CD14-positive monocyte (primary cell): ENCODE measurements around the gene SP100. TPM values are rescaled to one million over a fixed set of nuclear protein-coding genes. Genes with fewer than 3 reads are reported as not detected.
"Not testable (repeated sequence)": the region's sequence is repeated elsewhere in the genome, so short reads cannot be mapped to it uniquely, and the experiment has no call there.

ENCODE experiments used
- DNase-seq, 3 donors: peaks; one replicate each; pipeline ENCODE4 v3.0.0-alpha.2; 2011 to 2022
- H2AFZ ChIP-seq: 2 replicates; pipeline ENCODE4 v1.6.0; 2012; ENCODE audit warnings: mild to moderate bottlenecking, low read depth, low read length, inconsistent platforms; ENCODE audit not compliant: insufficient read depth, poor library complexity, severe bottlenecking
- H3K27ac ChIP-seq, 2 donors: 1 replicate in 1 of 2; 2 replicates in 1 of 2; pipeline ENCODE4 v1.5.1; 2012 to 2013; ENCODE audit warnings: low read length in 2 of 2, control low read depth in 1 of 2, inconsistent platforms in 1 of 2, low read depth in 1 of 2, mild to moderate bottlenecking in 1 of 2
- H3K27me3 ChIP-seq, 2 donors: one replicate each; pipeline versions ENCODE4 v1.6.0 to v1.6.1; 2011 to 2013; ENCODE audit warnings: low read length in 2 of 2; ENCODE audit not compliant: control insufficient read depth in 2 of 2, insufficient read depth in 2 of 2
- H3K36me3 ChIP-seq, 2 donors: replicated peaks in 1 of 2; 1 replicate in 1 of 2; 2 replicates in 1 of 2; pipeline versions ENCODE4 v1.5.1 to v1.6.1; 2012 to 2013; ENCODE audit warnings: low read length in 2 of 2, control low read depth in 1 of 2, inconsistent platforms in 1 of 2, mild to moderate bottlenecking in 1 of 2; ENCODE audit not compliant: insufficient read depth in 2 of 2, control insufficient read depth in 1 of 2
- H3K4me1 ChIP-seq, 2 donors: 1 replicate in 1 of 2; 2 replicates in 1 of 2; pipeline versions ENCODE4 v1.5.1 to v1.6.1; 2012 to 2013; ENCODE audit warnings: low read length in 2 of 2, control low read depth in 1 of 2, inconsistent platforms in 1 of 2, mild to moderate bottlenecking in 1 of 2, moderate library complexity in 1 of 2; ENCODE audit not compliant: insufficient read depth in 2 of 2, control insufficient read depth in 1 of 2
- H3K4me2 ChIP-seq: replicated peaks from 2 replicates; pipeline ENCODE3; 2012; ENCODE audit warnings: low read length, moderate library complexity, mild to moderate bottlenecking; ENCODE audit not compliant: poor library complexity, severe bottlenecking; ENCODE audit errors: extremely low read depth
- H3K4me3 ChIP-seq, 3 experiments: fragments of 200-600 bp in 1 of 3; sonication (generic) in 1 of 3; replicated peaks in 1 of 3; 1 replicate in 2 of 3; 2 replicates in 1 of 3; pipeline ENCODE4 v1.5.1; 2011 to 2013; ENCODE audit warnings: low read length in 3 of 3, mild to moderate bottlenecking in 3 of 3, control low read depth in 2 of 3, low read depth in 2 of 3, inconsistent platforms in 1 of 3, moderate library complexity in 1 of 3
- H3K79me2 ChIP-seq: 2 replicates; pipeline ENCODE4 v1.6.0; 2012; ENCODE audit warnings: mild to moderate bottlenecking, control low read depth, inconsistent platforms, low read length, moderate library complexity; ENCODE audit not compliant: insufficient read depth
- H3K9ac ChIP-seq: 2 replicates; pipeline ENCODE4 v1.6.0; 2017; ENCODE audit warnings: low read length, mild to moderate bottlenecking; ENCODE audit not compliant: insufficient read depth, poor library complexity, severe bottlenecking
- H3K9me3 ChIP-seq, 2 donors: replicated peaks in 1 of 2; 1 replicate in 1 of 2; 2 replicates in 1 of 2; pipeline versions ENCODE4 v1.5.1 to v1.6.1; 2012 to 2013; ENCODE audit warnings: low read length in 2 of 2, control low read depth in 1 of 2; ENCODE audit not compliant: control insufficient read depth in 1 of 2, insufficient read depth in 1 of 2
- H4K20me1 ChIP-seq: 2 replicates; pipeline ENCODE4 v1.6.0; 2012; ENCODE audit warnings: mild to moderate bottlenecking, low read length, control low read depth, moderate library complexity; ENCODE audit not compliant: insufficient read depth
- H3K27ac Mint-ChIP-seq, 7 donors: one replicate each; pipeline ENCODE4 v1.8.0; 2020; ENCODE audit warnings: mild to moderate bottlenecking in 7 of 7, mixed read lengths in 7 of 7, moderate library complexity in 6 of 7, inconsistent platforms in 2 of 7
- H3K27me3 Mint-ChIP-seq, 3 donors: one replicate each; pipeline ENCODE4 v1.8.0; 2021 to 2022; ENCODE audit warnings: low read depth in 3 of 3, mild to moderate bottlenecking in 3 of 3, mixed read lengths in 3 of 3, moderate library complexity in 3 of 3, inconsistent platforms in 1 of 3
- H3K36me3 Mint-ChIP-seq, 2 donors: one replicate each; pipeline ENCODE4 v1.8.0; 2020; ENCODE audit warnings: mixed read lengths in 2 of 2, inconsistent platforms in 1 of 2, mild to moderate bottlenecking in 1 of 2
- H3K4me1 Mint-ChIP-seq: one replicate; pipeline ENCODE4 v1.8.0; 2020; ENCODE audit warnings: mild to moderate bottlenecking, mixed read lengths
- H3K4me3 Mint-ChIP-seq, 2 donors: one replicate each; pipeline ENCODE4 v1.8.0; 2020; ENCODE audit warnings: mild to moderate bottlenecking in 2 of 2, mixed read lengths in 2 of 2, moderate library complexity in 1 of 2
- H3K9me3 Mint-ChIP-seq, 7 donors: one replicate each; pipeline ENCODE4 v1.8.0; 2020 to 2022; ENCODE audit warnings: mixed read lengths in 7 of 7, mild to moderate bottlenecking in 6 of 7, moderate library complexity in 6 of 7, inconsistent platforms in 2 of 7
- WGBS: methylation state at CpG from one replicate; pipeline ENCODE4 v1.1.5; 2013; ENCODE audit warnings: missing lambda C conversion rate; ENCODE audit not compliant: insufficient coverage; 5-methylcytosine and 5-hydroxymethylcytosine counted together
- intact Hi-C, 2 donors: fragments of 100-400 bp; cut with micrococcal nuclease; formaldehyde crosslinking; loops; one replicate each; pipeline versions ENCODE4 v1.15.0 to v1.15.1; 2023
- polyA plus RNA-seq, 3 donors: library from polyadenylated mRNA; depleted of rRNA in 1 of 3; unstranded in 2 of 3; stranded (reverse) in 1 of 3; fragments of 300-500 nt in 2 of 3; fragments of >200 nt in 1 of 3; fragmentation: Illumina TruSeq in 2 of 3; gene quantifications; 1 replicate in 2 of 3; 2 replicates in 1 of 3; pipeline ENCODE4 v1.2.3, GENCODE V29; 2012 to 2021
- TF ChIP-seq, protein P1 (sequence below): fragments of 200-600 bp; IDR thresholded peaks from one replicate; pipeline ENCODE4 v1.8.0; 2022; ENCODE audit warnings: antibody characterized with exemption, mild to moderate bottlenecking

SP100 gene
- polyA plus RNA-seq, 3 donors: 68.1 to 101 (median 97.4) TPM

DNA sequence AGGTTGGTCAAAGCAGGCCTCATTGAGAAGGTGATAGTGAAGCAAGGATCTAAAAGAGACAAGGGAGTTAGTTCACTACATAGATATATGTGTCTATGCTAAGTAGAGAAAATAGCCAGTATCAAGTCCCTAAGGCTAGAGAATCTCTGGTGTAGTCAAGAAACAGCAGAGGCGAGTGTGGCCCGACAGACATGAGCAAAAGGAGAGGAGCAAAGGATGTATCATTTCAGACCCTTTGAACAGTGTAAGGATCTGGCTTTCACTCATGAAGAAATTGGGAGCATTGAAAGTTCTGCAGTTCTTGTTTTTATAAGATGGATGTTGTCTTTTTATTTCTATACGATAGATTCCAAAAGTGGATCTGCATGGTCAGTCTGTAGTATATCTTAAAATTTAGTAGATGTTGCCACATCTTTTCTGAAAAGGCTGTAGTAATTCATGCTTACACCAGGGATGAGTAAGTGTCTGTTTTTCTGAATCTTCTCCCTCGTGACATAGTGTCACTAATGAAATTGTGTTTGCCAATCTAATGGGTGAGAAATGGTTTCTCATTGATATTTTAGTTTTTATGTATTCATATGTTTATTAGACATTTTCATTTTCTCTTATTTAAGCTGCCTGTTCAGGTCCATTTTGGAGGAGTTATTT lies 18.8 kb downstream of the SP100 start:
- peak overlapping the region; percentile 68 to 94 (median 85) for H3K27ac Mint-ChIP-seq
- H3K36me3 Mint-ChIP-seq: peaks cover 27 to 38% of the 10 kb centered on the region in 2 donors

DNA sequence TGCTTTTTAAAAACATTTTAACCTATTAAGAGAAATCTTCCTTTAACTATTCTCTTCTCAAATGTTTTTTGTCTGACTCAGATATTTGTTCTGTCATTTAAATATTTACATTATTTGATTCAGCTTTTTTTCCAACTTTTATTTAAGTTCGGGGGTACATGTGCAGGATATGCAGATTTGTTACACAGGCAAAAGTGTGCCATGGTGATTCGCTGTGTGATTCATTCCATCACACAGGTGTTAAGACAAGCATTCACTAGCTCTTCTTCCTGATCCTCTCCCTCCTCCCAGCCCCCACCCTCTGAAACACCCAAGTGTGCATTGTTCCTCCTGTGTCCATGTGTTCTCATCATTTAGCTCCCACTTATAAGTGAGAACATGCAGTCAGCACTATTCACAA lies 19.4 kb downstream of the SP100 start:
- Mint-ChIP-seq H3K27me3 (no peaks in the 10 kb centered on the region), H3K9me3 (peaks cover 3 to 9% (median 6%) of the 10 kb centered on the region in 7 donors), H3K4me1 (peaks cover 42% of the 10 kb centered on the region), H3K27ac (peak overlapping the region; percentile 25 to 94 (median 82)), H3K36me3 (peaks cover 20 to 32% of the 10 kb centered on the region in 2 donors), H3K4me3 (no peak overlapping the region)
- Histone ChIP-seq H3K9ac (no peak overlapping the region), H3K27ac (peak overlapping the region in 1 of 2 donors; percentile 79), H3K4me2 (no peak overlapping the region), H3K9me3 (peaks cover 6 to 9% of the 10 kb centered on the region in 2 donors), H4K20me1 (peaks cover 98% of the 10 kb centered on the region), H3K36me3 (peaks cover 13 to 39% of the 10 kb centered on the region in 2 donors), H2AFZ (no peak overlapping the region), H3K4me1 (peaks cover 17 to 36% of the 10 kb centered on the region in 2 donors), H3K79me2 (peaks cover 100% of the 10 kb centered on the region), H3K4me3 (no peak overlapping the region), H3K27me3 (no peaks in the 10 kb centered on the region)
- intact Hi-C loops: no loop called here
- DNase-seq: no peak
- WGBS: 100% methylated on average over 1 of the region's 2 CpGs
- TF ChIP-seq, protein P1, sequence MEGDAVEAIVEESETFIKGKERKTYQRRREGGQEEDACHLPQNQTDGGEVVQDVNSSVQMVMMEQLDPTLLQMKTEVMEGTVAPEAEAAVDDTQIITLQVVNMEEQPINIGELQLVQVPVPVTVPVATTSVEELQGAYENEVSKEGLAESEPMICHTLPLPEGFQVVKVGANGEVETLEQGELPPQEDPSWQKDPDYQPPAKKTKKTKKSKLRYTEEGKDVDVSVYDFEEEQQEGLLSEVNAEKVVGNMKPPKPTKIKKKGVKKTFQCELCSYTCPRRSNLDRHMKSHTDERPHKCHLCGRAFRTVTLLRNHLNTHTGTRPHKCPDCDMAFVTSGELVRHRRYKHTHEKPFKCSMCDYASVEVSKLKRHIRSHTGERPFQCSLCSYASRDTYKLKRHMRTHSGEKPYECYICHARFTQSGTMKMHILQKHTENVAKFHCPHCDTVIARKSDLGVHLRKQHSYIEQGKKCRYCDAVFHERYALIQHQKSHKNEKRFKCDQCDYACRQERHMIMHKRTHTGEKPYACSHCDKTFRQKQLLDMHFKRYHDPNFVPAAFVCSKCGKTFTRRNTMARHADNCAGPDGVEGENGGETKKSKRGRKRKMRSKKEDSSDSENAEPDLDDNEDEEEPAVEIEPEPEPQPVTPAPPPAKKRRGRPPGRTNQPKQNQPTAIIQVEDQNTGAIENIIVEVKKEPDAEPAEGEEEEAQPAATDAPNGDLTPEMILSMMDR: no peak

More for the DNA sequence above, 18.8 kb downstream of the SP100 start:
- Histone ChIP-seq H3K36me3 (peaks cover 16 to 45% of the 10 kb centered on the region in 2 donors), H3K79me2 (peaks cover 100% of the 10 kb centered on the region), H3K27me3 (no peaks in the 10 kb centered on the region), H3K4me1 (peaks cover 18 to 38% of the 10 kb centered on the region in 2 donors), H3K27ac (peak overlapping the region in 1 of 2 donors; percentile 79), H3K9ac (no peak overlapping the region), H3K4me2 (no peak overlapping the region), H3K4me3 (no peak overlapping the region), H4K20me1 (peaks cover 100% of the 10 kb centered on the region), H2AFZ (no peak overlapping the region), H3K9me3 (peaks cover 6 to 9% of the 10 kb centered on the region in 2 donors)
- Mint-ChIP-seq H3K4me1 (peaks cover 44% of the 10 kb centered on the region), H3K9me3 (peaks cover 3 to 9% (median 6%) of the 10 kb centered on the region in 7 donors), H3K27me3 (no peaks in the 10 kb centered on the region), H3K4me3 (no peak overlapping the region)
- 86% methylated on average over 2 of the region's 4 CpGs for WGBS
- TF ChIP-seq, protein P1: no peak
- DNase-seq: peak; percentile 57 to 76 (median 75)
- intact Hi-C loops: no loop called here

DNA sequence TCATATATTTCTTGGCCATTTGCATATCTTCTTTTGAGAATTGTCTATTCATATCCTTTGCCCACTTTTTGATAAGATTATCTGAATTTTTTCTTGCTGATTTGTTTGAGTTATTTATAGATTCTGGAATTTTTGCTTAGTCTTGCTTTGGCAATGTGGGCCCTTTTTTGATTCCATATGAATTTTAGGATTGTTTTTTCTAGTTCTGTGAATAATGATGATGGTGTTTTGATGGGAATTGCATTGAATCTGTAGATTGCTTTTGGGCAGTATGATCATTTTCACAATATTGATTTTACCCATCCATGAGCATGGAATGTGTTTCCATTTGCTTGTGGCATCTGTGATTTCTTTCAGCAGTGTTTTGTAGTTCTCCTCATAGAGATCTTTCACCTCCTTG lies 23.1 kb downstream of the SP100 start:
- H3K4me3 Mint-ChIP-seq, DNase-seq, H3K27me3 Mint-ChIP-seq, H3K9me3 ChIP-seq, H3K9ac ChIP-seq, H3K4me3 ChIP-seq, H3K27me3 ChIP-seq, H3K9me3 Mint-ChIP-seq, intact Hi-C loops, H3K4me2 ChIP-seq, H2AFZ ChIP-seq: not testable (repeated sequence)
- Mint-ChIP-seq H3K27ac (peak overlapping the region in 6 of 7 donors; percentile 51 to 96 (median 84)), H3K36me3 (peaks cover 30 to 38% of the 10 kb centered on the region in 2 donors), H3K4me1 (peaks cover 42% of the 10 kb centered on the region)
- peaks cover 95% of the 10 kb centered on the region for H4K20me1 ChIP-seq
- peak overlapping the region in 1 of 2 donors; percentile 85 for H3K27ac ChIP-seq
- peaks cover 10 to 40% of the 10 kb centered on the region in 2 donors for H3K4me1 ChIP-seq
- H3K36me3 ChIP-seq: peaks cover 31 to 52% of the 10 kb centered on the region in 2 donors
- peaks cover 100% of the 10 kb centered on the region for H3K79me2 ChIP-seq
